ENCODE results near the gene F10.

The F10 gene

GRCh38 chr13:113145911-113146598 is 23.5 kb downstream of the F10 start:
- no peak for TF ChIP-seq CTCF (IDR thresholded peaks at IDR 0.05; ENCODE audit: extremely low read depth, missing control alignments)
- DNase-seq (ENCODE audit: low spot score), result no peak

DNA sequence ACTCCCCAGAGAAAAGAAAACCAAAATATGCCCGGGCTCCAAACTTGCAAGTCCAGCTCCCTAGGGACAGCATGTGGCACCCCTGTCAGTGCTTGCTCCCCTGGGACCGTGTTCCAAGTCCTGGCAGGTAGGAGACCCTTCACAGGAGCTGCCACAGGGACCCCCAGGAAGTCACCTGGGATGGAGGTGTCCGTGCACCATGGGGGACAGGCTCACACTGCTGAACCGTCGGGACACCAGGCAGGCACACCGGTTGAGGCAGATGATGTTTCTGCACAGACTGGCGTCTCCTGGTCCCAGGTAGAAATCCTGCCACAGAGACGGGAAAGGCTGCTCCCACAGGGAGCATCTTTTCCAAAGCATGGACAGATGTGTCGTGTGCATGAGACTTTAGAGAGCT is 24.2 kb downstream of the F10 start:
- TF ChIP-seq CTCF (IDR thresholded peaks at IDR 0.05; ENCODE audit: extremely low read depth, missing control alignments), result no peak
- DNase-seq (ENCODE audit: low spot score), result no peak

GRCh38 chr13:113147206-113147605 is 24.6 kb downstream of the F10 start:
- DNase-seq (ENCODE audit: low spot score), result no peak
- TF ChIP-seq CTCF (IDR thresholded peaks at IDR 0.05; ENCODE audit: extremely low read depth, missing control alignments), result no peak

DNA sequence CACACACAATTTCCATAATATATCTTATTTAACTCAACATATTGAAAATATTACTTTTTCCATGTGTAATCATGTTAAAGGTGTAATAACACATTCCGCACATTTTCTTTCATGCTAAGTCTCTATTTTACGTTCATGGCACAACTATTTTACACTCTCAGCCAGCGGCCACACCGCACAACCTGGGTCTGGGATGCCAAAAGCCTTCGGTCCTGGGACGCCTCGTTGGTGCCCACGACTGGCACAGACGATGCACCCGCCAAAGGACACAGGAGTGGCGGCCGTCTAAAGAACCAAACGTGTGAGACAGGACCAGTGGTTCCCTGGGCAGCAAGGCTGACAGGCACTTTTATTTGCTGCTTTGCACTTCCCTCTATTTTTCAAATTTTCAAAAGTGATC is 25.8 kb downstream of the F10 start:
- TF ChIP-seq CTCF (IDR thresholded peaks at IDR 0.05; ENCODE audit: extremely low read depth, missing control alignments), result no peak
- DNase-seq (ENCODE audit: low spot score), result no peak

DNA sequence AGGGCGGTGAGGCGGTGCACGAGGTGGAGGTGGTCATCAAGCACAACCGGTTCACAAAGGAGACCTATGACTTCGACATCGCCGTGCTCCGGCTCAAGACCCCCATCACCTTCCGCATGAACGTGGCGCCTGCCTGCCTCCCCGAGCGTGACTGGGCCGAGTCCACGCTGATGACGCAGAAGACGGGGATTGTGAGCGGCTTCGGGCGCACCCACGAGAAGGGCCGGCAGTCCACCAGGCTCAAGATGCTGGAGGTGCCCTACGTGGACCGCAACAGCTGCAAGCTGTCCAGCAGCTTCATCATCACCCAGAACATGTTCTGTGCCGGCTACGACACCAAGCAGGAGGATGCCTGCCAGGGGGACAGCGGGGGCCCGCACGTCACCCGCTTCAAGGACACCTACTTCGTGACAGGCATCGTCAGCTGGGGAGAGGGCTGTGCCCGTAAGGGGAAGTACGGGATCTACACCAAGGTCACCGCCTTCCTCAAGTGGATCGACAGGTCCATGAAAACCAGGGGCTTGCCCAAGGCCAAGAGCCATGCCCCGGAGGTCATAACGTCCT is 26.4 kb downstream of the F10 start:
- DNase-seq (ENCODE audit: low spot score), result no peak
- TF ChIP-seq CTCF (IDR thresholded peaks at IDR 0.05; ENCODE audit: extremely low read depth, missing control alignments), result no peak

DNA sequence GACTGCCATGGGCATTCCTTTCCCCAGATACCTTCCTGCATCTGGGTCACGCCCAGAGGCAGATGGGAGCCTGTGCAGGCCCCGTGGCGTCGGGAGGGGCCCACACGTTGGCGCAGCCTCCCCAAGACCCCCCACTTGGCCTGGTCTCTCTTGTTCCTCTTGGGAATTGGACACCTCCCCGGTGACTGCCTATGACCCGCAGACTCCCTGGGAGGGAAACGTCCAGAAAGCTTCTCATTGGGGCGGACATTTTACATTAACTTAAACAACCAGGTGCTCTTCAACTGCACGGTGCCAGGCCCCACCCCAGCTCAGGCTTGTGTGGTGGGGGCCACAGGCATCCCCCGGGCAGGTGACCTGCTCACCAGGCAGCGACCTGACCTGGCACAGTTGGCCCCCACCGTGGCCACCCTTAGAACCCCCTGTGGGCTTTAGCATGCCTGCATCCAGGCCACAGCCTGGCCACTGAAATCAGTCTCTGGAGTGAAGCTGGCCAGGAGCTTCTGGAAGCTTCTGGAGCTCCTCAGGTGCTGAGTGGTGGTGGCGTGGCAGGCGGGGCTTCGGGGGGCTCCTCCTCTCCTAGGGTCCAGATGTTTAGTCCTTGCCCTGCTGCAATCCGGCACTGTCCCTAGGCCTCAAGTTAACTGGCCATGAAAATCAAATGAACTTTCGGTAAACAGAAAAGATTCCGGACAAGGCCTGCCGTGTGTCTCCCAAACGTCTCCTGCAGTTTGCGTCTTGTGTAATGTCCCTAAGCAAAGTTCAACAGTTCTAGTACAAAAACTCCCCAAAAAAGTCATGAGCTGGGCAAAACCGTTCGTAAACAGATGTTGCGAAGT is 27.3 kb downstream of the F10 start:
- no peak for DNase-seq (ENCODE audit: low spot score)
- no peak for TF ChIP-seq CTCF (IDR thresholded peaks at IDR 0.05; ENCODE audit: extremely low read depth, missing control alignments)

Measured in GM20000 (cell line).